Smooth muscle cell (in vitro differentiated cells): Measurements from ENCODE around the gene KIAA0319L. TPM values are rescaled to one million over a fixed set of nuclear protein-coding genes. Genes with fewer than 3 reads are reported as not detected.
"Not testable (repeated sequence)": the region's sequence is repeated elsewhere in the genome, so short reads cannot be mapped to it uniquely, and the experiment has no call there.

Source experiments
- DNase-seq: peaks from one replicate; lab custom pipeline; 2025; ENCODE audit not compliant: unreplicated experiment; lab: John Stamatoyannopoulos, UW
- H2AFZ ChIP-seq: fragments of 200-600 bp; sonication (generic); 2 replicates; pipeline ENCODE4 v1.6.0; 2016; ENCODE audit warnings: antibody characterized with exemption, low read depth, mild to moderate bottlenecking
- H3F3A ChIP-seq: fragments of 200-600 bp; sonication (generic); 2 replicates; pipeline ENCODE4 v1.6.0; 2017; ENCODE audit warnings: antibody characterized with exemption, low read depth
- H3K27ac ChIP-seq: fragments of 200-600 bp; sonication (generic); 2 replicates; pipeline ENCODE4 v1.5.1; 2016; ENCODE audit warnings: low read depth, mild to moderate bottlenecking
- H3K27me3 ChIP-seq: fragments of 200-600 bp; sonication (generic); 2 replicates; pipeline ENCODE4 v1.6.1; 2016; ENCODE audit warnings: low read depth, mild to moderate bottlenecking
- H3K36me3 ChIP-seq: fragments of 200-600 bp; sonication (generic); 2 replicates; pipeline ENCODE4 v1.5.1; 2016; ENCODE audit warnings: low read depth
- H3K4me1 ChIP-seq: fragments of 200-600 bp; sonication (generic); 2 replicates; pipeline ENCODE4 v1.5.1; 2016; ENCODE audit warnings: low read depth
- H3K4me2 ChIP-seq: fragments of 200-600 bp; sonication (generic); 2 replicates; pipeline ENCODE4 v1.6.0; 2016; ENCODE audit warnings: mild to moderate bottlenecking
- H3K4me3 ChIP-seq: fragments of 200-600 bp; sonication (generic); 2 replicates; pipeline ENCODE4 v1.5.1; 2016; ENCODE audit warnings: mild to moderate bottlenecking
- H3K79me2 ChIP-seq: fragments of 200-600 bp; sonication (generic); 2 replicates; pipeline ENCODE4 v1.6.0; 2016; ENCODE audit warnings: low read depth, mild to moderate bottlenecking
- H3K9ac ChIP-seq: fragments of 200-600 bp; sonication (generic); 2 replicates; pipeline ENCODE4 v1.6.0; 2016; ENCODE audit warnings: low read depth
- H3K9me3 ChIP-seq: fragments of 200-600 bp; sonication (generic); replicated peaks from 2 replicates; pipeline ENCODE4 v1.5.1; 2016; ENCODE audit warnings: low read depth
- H4K20me1 ChIP-seq: fragments of 200-600 bp; sonication (generic); 2 replicates; pipeline ENCODE4 v1.6.0; 2016; ENCODE audit warnings: low read depth
- CTCF ChIP-seq: fragments of 200-600 bp; sonication (generic); IDR thresholded peaks from 2 replicates; pipeline ENCODE4 v1.5.1; 2017; ENCODE audit warnings: borderline replicate concordance, mild to moderate bottlenecking, antibody characterized with exemption; ENCODE audit not compliant: insufficient read depth, poor library complexity, severe bottlenecking
- WGBS: methylation state at CpG from one replicate; pipeline ENCODE4 v1.1.7; 2016; ENCODE audit warnings: low lambda C conversion rate; 5-methylcytosine and 5-hydroxymethylcytosine counted together
- polyA plus RNA-seq: library from polyadenylated mRNA; unstranded; fragments of >200 nt; fragmentation: Nextera tagmentation; extraction: Ambion mirVana; gene quantifications from 2 replicates; pipeline ENCODE4 v1.2.1, GENCODE V29; 2016
- total RNA-seq: library from RNA; depleted of rRNA; stranded (reverse); fragments of >200 nt; gene quantifications from 2 replicates; pipeline ENCODE4 v1.2.3, GENCODE V29; 2014

The KIAA0319L gene
- total and polyA plus RNA-seq, 2 experiments from 2014 or later, result 30.1 to 37.0 TPM

- WGBS, result 85% methylated on average over 6 of the region's 6 CpGs
- H3K4me1 ChIP-seq, result peaks cover 10% of the 10 kb centered on the region
- peaks cover 3% of the 10 kb centered on the region for H3K9me3 ChIP-seq
- TF ChIP-seq CTCF, result no peak
- H3K4me3 ChIP-seq, result no peak overlapping the region
- no peak overlapping the region for H3K4me2 ChIP-seq
- no peak overlapping the region for H3K9ac ChIP-seq
- DNase-seq, result no peak
- no peaks in the 10 kb centered on the region for H3K27me3 ChIP-seq
- H4K20me1 ChIP-seq, result no peaks in the 10 kb centered on the region
- H3F3A ChIP-seq, result peaks cover 3% of the 10 kb centered on the region
- no peak overlapping the region for H2AFZ ChIP-seq
- peaks cover 4% of the 10 kb centered on the region for H3K36me3 ChIP-seq
- no peak overlapping the region for H3K27ac ChIP-seq
- no peaks in the 10 kb centered on the region for H3K79me2 ChIP-seq
Measured at GRCh38 chr1:35475856-35476674, 81.1 kb downstream of the KIAA0319L start.

GRCh38 chr1:35475356-35475755 is 81.8 kb downstream of the KIAA0319L start:
- Histone ChIP-seq H3F3A (peaks cover 3% of the 10 kb centered on the region), H3K36me3 (peaks cover 4% of the 10 kb centered on the region), H2AFZ (no peak overlapping the region), H4K20me1 (no peaks in the 10 kb centered on the region), H3K4me3 (no peak overlapping the region), H3K27me3 (no peaks in the 10 kb centered on the region), H3K9ac (no peak overlapping the region), H3K9me3 (peaks cover 3% of the 10 kb centered on the region), H3K4me2 (no peak overlapping the region), H3K79me2 (no peaks in the 10 kb centered on the region), H3K4me1 (peaks cover 15% of the 10 kb centered on the region), H3K27ac (no peak overlapping the region)
- no peak for DNase-seq
- 85% methylated on average over 2 of the region's 2 CpGs for WGBS
- TF ChIP-seq CTCF, result no peak

- DNase-seq, H3K9ac ChIP-seq, H2AFZ ChIP-seq, H4K20me1 ChIP-seq, H3K27ac ChIP-seq, H3K9me3 ChIP-seq, H3K79me2 ChIP-seq, H3F3A ChIP-seq, H3K36me3 ChIP-seq, H3K27me3 ChIP-seq, H3K4me3 ChIP-seq, H3K4me2 ChIP-seq: not testable (repeated sequence)
- WGBS, result 97% methylated on average over 3 of the region's 3 CpGs
- H3K4me1 ChIP-seq, result peaks cover 15% of the 10 kb centered on the region
Measured at GRCh38 chr1:35473216-35473615, 84.0 kb downstream of the KIAA0319L start.

- Histone ChIP-seq H3K79me2 (no peaks in the 10 kb centered on the region), H3K9me3 (no peaks in the 10 kb centered on the region), H4K20me1 (no peaks in the 10 kb centered on the region), H3K4me2 (no peak overlapping the region), H3K36me3 (peaks cover 2% of the 10 kb centered on the region), H3K4me3 (no peak overlapping the region), H3K27ac (no peak overlapping the region), H2AFZ (no peak overlapping the region), H3F3A (no peaks in the 10 kb centered on the region), H3K9ac (no peak overlapping the region), H3K27me3 (no peaks in the 10 kb centered on the region), H3K4me1 (peaks cover 15% of the 10 kb centered on the region)
- DNase-seq, result no peak
- no peak for TF ChIP-seq CTCF
- WGBS, result 66% methylated on average over 4 of the region's 4 CpGs
Measured at GRCh38 chr1:35470977-35471613, 86.1 kb downstream of the KIAA0319L start.
